HUES64 (cell line): ENCODE data around the gene TMEM179.
"Not testable (repeated sequence)": the region's sequence is repeated elsewhere in the genome, so short reads cannot be mapped to it uniquely, and the experiment has no call there.

Source experiments
- H3K27ac ChIP-seq: 2 replicates; pipeline ENCODE4 v1.7.0; 2013; ENCODE audit warnings: low read depth, low read length, inconsistent platforms
- H3K27me3 ChIP-seq: 2 replicates; pipeline ENCODE4 v1.6.1; 2013; ENCODE audit warnings: mild to moderate bottlenecking, low read length; ENCODE audit not compliant: insufficient read depth
- H3K36me3 ChIP-seq: 2 replicates; pipeline ENCODE4 v1.6.1; 2013; ENCODE audit warnings: mild to moderate bottlenecking, low read length; ENCODE audit not compliant: insufficient read depth
- H3K4me1 ChIP-seq: 2 replicates; pipeline ENCODE4 v1.6.1; 2013; ENCODE audit warnings: mild to moderate bottlenecking, low read length, moderate library complexity; ENCODE audit not compliant: insufficient read depth
- H3K4me3 ChIP-seq: 2 replicates; pipeline ENCODE4 v1.5.1; 2013; ENCODE audit warnings: mild to moderate bottlenecking, low read length, moderate library complexity
- H3K9ac ChIP-seq: 2 replicates; pipeline ENCODE4 v1.6.1; 2013; ENCODE audit warnings: mild to moderate bottlenecking, low read depth, low read length
- H3K9me3 ChIP-seq: 2 replicates; pipeline ENCODE4 v1.6.1; 2013; ENCODE audit warnings: low read depth, low read length; ENCODE audit not compliant: insufficient read depth
- WGBS: fragments of 150-250, 120-280 bp; methylation state at CpG from one replicate; pipeline ENCODE4 v1.1.7; 2013; ENCODE audit warnings: missing lambda C conversion rate; 5-methylcytosine and 5-hydroxymethylcytosine counted together

TMEM179 gene

GRCh38 chr14:104583424-104584306 lies 20.9 kb downstream of the TMEM179 start:
- Histone ChIP-seq H3K4me3 (no peak overlapping the region), H3K27ac (no peak overlapping the region), H3K27me3 (no peaks in the 10 kb centered on the region), H3K9ac (no peak overlapping the region), H3K9me3 (no peaks in the 10 kb centered on the region), H3K4me1 (no peaks in the 10 kb centered on the region), H3K36me3 (no peaks in the 10 kb centered on the region)
- WGBS, result 88% methylated on average over 27 of the region's 27 CpGs

DNA sequence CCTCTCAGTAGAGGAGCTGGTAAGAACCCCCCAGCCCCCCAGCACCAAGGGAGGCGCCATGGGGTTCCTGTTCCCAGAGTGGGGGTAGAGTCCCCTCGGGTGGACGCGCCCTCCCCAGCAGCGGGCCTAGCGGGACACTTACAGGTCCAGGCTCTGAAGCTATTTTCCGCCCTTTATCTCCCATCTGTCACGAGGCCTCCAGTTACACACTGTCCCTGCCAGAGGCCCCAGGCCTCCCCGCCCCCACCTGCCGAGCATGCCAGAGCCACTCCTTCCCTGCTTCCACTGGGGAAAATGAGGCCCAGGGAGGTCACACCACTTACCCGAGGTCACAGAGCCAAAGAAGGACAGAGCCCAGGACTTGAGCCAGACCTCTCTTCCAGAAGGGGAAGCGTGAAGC lies 21.9 kb downstream of the TMEM179 start:
- H3K4me1 ChIP-seq, result no peaks in the 10 kb centered on the region
- H3K9ac ChIP-seq, result no peak overlapping the region
- H3K9me3 ChIP-seq, result no peaks in the 10 kb centered on the region
- no peaks in the 10 kb centered on the region for H3K36me3 ChIP-seq
- no peak overlapping the region for H3K4me3 ChIP-seq
- no peak overlapping the region for H3K27ac ChIP-seq
- 93% methylated on average over 12 of the region's 12 CpGs for WGBS
- H3K27me3 ChIP-seq, result no peaks in the 10 kb centered on the region

GRCh38 chr14:104582005-104582404 lies 22.6 kb downstream of the TMEM179 start:
- H3K9me3 ChIP-seq, result no peaks in the 10 kb centered on the region
- H3K27me3 ChIP-seq, result no peaks in the 10 kb centered on the region
- no peak overlapping the region for H3K27ac ChIP-seq
- H3K4me1 ChIP-seq, result no peaks in the 10 kb centered on the region
- WGBS, result 90% methylated on average over 20 of the region's 20 CpGs
- H3K9ac ChIP-seq, result no peak overlapping the region
- no peak overlapping the region for H3K4me3 ChIP-seq
- H3K36me3 ChIP-seq, result no peaks in the 10 kb centered on the region

GRCh38 chr14:104581521-104581920 lies 23.1 kb downstream of the TMEM179 start:
- Histone ChIP-seq H3K4me1 (no peaks in the 10 kb centered on the region), H3K27me3 (no peaks in the 10 kb centered on the region), H3K4me3 (no peak overlapping the region), H3K9ac (no peak overlapping the region), H3K27ac (no peak overlapping the region), H3K9me3 (no peaks in the 10 kb centered on the region), H3K36me3 (no peaks in the 10 kb centered on the region)
- WGBS, result 89% methylated on average over 9 of the region's 9 CpGs

- H3K4me1 ChIP-seq, result no peaks in the 10 kb centered on the region
- WGBS, result 92% methylated on average over 9 of the region's 9 CpGs
- H3K27me3 ChIP-seq, result no peaks in the 10 kb centered on the region
- H3K27ac ChIP-seq, result no peak overlapping the region
- no peak overlapping the region for H3K4me3 ChIP-seq
- H3K9ac ChIP-seq, result no peak overlapping the region
- no peaks in the 10 kb centered on the region for H3K9me3 ChIP-seq
- H3K36me3 ChIP-seq, result no peaks in the 10 kb centered on the region
Measured at GRCh38 chr14:104580961-104581360, 23.6 kb downstream of the TMEM179 start.

DNA sequence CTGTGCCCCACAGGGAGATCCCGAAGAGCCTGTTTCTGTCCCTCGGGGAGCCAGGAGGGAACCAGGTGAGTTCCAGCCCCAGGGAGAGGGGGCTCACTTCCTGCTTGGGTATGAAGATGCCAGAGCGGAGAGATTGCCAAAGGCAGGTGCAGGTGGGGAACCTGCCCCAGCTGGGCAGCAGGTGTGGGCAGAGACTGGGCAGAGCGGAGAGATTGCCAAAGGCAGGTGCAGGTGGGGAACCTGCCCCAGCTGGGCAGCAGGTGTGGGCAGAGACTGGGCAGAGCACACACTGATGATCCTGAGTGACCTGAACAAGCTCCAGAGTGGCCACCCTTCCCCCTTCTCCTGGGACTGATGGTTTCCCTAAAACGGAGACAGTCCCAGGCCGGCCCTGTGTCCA lies 24.6 kb downstream of the TMEM179 start:
- H3K36me3 ChIP-seq, H3K9me3 ChIP-seq, H3K4me1 ChIP-seq, H3K4me3 ChIP-seq, H3K9ac ChIP-seq, H3K27me3 ChIP-seq, H3K27ac ChIP-seq: not testable (repeated sequence)
- 90% methylated on average over 6 of the region's 6 CpGs for WGBS

- no peaks in the 10 kb centered on the region for H3K27me3 ChIP-seq
- no peaks in the 10 kb centered on the region for H3K4me1 ChIP-seq
- 95% methylated on average over 17 of the region's 17 CpGs for WGBS
Measured at GRCh38 chr14:104579507-104579906, 25.1 kb downstream of the TMEM179 start, which contains the start of gene C14orf180. TSS of gene C14orf180 (plus strand) at chr14:104579764. CDS start at chr14:104586431, 6,667 bp downstream.

DNA sequence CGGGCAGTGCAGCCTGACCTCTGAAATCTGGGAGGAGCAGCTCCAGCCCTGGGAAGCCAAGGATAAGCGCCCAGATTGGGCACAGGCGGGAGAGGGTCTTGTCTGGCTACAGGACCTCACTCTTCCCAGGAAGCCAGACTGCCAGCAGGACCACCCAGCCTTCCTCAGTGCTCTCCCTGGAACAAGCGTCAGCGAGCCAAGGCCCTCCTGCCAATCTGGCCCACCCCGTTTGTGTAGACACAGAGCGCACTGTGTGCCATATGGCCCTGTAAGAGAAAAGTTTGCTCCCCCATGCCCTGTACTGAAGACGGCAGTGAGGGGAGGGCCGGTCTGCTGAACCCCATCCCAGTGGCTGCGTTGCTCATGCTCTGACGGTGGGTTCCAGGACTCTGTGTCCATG lies 26.3 kb downstream of the TMEM179 start:
- H3K9me3 ChIP-seq, result no peaks in the 10 kb centered on the region
- no peak overlapping the region for H3K9ac ChIP-seq
- no peak overlapping the region for H3K27ac ChIP-seq
- no peak overlapping the region for H3K4me3 ChIP-seq
- H3K4me1 ChIP-seq, result no peaks in the 10 kb centered on the region
- no peaks in the 10 kb centered on the region for H3K27me3 ChIP-seq
- H3K36me3 ChIP-seq, result no peaks in the 10 kb centered on the region
- WGBS, result 92% methylated on average over 11 of the region's 11 CpGs

More at GRCh38 chr14:104579507-104579906, 25.1 kb downstream of the TMEM179 start, which contains the start of gene C14orf180:
- H3K9ac ChIP-seq, result no peak within 1 kb of the TSS
- H3K36me3 ChIP-seq, result no peaks in the 10 kb centered on the region
- H3K4me3 ChIP-seq, result no peak within 1 kb of the TSS
- H3K27ac ChIP-seq, result no peak within 1 kb of the TSS
- H3K9me3 ChIP-seq, result no peaks in the 10 kb centered on the region

GRCh38 chr14:104577847-104578301 lies 26.7 kb downstream of the TMEM179 start:
- Histone ChIP-seq H3K4me3 (no peak overlapping the region), H3K36me3 (no peaks in the 10 kb centered on the region), H3K9me3 (no peaks in the 10 kb centered on the region), H3K27ac (no peak overlapping the region), H3K9ac (no peak overlapping the region), H3K27me3 (no peaks in the 10 kb centered on the region), H3K4me1 (no peaks in the 10 kb centered on the region)
- WGBS, result 93% methylated on average over 19 of the region's 19 CpGs

DNA sequence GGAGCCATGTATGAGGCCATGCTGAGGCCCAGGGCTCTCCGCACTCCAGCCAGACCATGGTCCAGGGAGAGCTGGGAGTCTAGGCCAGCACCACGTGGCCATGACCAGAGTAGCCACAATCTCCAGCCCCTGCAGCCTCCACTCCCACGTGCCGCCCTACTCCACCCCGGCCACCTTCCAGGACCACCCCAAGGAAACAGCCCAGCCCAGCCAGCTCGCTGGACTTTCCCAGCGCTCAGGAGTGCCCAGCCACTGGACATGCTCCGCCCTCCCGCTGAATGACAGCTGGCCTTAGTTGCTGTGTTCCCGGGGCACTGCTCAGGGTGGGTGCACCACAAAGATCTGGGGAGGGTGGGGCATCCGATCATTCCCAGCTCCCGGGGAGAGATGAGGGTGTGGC lies 27.1 kb downstream of the TMEM179 start:
- no peak overlapping the region for H3K9ac ChIP-seq
- H3K4me1 ChIP-seq, result no peaks in the 10 kb centered on the region
- no peak overlapping the region for H3K4me3 ChIP-seq
- no peaks in the 10 kb centered on the region for H3K9me3 ChIP-seq
- H3K27ac ChIP-seq, result no peak overlapping the region
- H3K27me3 ChIP-seq, result no peaks in the 10 kb centered on the region
- WGBS, result 89% methylated on average over 12 of the region's 12 CpGs
- H3K36me3 ChIP-seq, result no peaks in the 10 kb centered on the region

DNA sequence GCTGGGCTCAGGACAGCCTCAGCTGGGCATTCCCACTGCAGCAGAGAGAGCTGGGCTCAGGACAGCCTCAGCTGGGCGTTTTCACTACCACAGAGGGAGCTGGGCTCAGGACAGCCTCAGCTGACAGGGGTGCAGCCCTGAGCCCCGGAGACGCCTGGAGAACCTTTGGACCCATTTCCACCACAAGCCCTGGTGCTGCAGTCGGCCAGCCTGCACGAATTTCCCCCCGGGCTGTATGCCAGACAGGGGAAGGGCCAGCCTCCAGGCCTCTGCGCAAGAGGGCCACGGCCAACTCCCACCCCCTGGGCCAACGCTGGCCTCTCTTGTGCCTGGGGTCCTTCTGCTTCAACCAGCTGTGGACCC lies 27.6 kb downstream of the TMEM179 start:
- Histone ChIP-seq H3K9me3 (no peaks in the 10 kb centered on the region), H3K27ac (no peak overlapping the region), H3K27me3 (no peaks in the 10 kb centered on the region), H3K4me3 (no peak overlapping the region), H3K36me3 (no peaks in the 10 kb centered on the region), H3K4me1 (no peaks in the 10 kb centered on the region), H3K9ac (no peak overlapping the region)
- WGBS, result 86% methylated on average over 9 of the region's 9 CpGs
